ENCODE results near the gene BFSP2. TPM values are rescaled to one million over a fixed set of nuclear protein-coding genes. Genes with fewer than 3 reads are reported as not detected.

The BFSP2 gene
- total RNA-seq, 4 donors from 2014 or later: not detected

DNA sequence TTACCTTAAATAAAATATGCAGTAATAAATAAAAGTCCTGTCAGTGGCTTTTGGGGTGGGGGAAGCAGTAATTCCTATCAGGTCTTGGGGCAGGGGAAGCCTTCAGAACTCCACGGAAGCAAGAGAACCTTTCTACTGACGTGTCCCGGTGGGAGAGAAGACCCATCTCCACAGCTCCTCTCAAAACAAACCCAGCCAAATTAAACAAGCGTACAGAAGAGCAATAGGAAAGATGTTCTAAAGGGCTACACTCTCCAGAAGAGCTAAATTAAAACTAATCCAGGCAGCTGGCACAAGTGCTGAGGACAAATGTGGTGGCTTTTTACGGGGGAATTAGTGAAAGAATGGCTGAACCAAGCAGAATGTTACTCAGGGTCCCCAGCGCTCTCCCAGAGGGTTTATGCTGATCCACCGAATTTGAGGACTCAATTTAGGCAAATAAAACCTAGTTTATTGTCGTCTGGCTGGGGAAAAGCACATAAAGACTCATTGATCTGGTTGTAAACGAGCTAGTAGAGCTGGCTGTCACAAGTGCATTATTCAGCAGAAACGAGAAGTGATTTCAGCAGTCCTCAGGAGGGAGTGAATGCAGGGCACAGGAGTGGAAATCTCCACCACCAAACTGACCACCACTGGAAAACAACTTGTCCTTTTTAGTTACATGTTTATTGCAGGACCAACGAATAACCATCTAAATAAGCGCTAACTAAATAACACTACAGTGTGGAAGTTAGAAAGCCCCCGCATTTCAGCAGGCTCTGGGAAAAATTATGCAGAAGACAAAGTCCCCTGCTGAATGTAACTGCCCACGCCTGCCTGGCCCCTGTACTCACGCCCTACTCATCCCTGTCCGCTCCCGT is 13.5 kb downstream of the BFSP2 start:
- H3K4me1 ChIP-seq: peaks cover 3% of the 10 kb centered on the region in 2 donors
- peak; percentile 65 for ATAC-seq
- no peak for DNase-seq
- H3K4me3 ChIP-seq: peak overlapping the region in 3 of 4 donors; percentile 22 to 32 (median 24)
- intact Hi-C loops (cut with DNase I; ENCODE audit: low total_unique reads) (no loop called here), in situ Hi-C loops (cut with MboI; ENCODE audit: low sequenced_read_pairs in 4 of 4) (no loop called here)
- H3K27me3 ChIP-seq: no peaks in the 10 kb centered on the region
- TF ChIP-seq, protein P1, sequence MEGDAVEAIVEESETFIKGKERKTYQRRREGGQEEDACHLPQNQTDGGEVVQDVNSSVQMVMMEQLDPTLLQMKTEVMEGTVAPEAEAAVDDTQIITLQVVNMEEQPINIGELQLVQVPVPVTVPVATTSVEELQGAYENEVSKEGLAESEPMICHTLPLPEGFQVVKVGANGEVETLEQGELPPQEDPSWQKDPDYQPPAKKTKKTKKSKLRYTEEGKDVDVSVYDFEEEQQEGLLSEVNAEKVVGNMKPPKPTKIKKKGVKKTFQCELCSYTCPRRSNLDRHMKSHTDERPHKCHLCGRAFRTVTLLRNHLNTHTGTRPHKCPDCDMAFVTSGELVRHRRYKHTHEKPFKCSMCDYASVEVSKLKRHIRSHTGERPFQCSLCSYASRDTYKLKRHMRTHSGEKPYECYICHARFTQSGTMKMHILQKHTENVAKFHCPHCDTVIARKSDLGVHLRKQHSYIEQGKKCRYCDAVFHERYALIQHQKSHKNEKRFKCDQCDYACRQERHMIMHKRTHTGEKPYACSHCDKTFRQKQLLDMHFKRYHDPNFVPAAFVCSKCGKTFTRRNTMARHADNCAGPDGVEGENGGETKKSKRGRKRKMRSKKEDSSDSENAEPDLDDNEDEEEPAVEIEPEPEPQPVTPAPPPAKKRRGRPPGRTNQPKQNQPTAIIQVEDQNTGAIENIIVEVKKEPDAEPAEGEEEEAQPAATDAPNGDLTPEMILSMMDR (IDR thresholded peaks at IDR 0.05 in 4 of 5, conservative IDR thresholded peaks at IDR 0.05 in 1 of 5): no peak
- no peak for TF ChIP-seq POLR2A (IDR thresholded peaks at IDR 0.05)
- no peak overlapping the region for H3K27ac ChIP-seq
- no peaks in the 10 kb centered on the region for H3K36me3 ChIP-seq
- no peaks in the 10 kb centered on the region for H3K9me3 ChIP-seq

GRCh38 chr3:133414021-133414392 is 14.2 kb downstream of the BFSP2 start:
- Histone ChIP-seq H3K36me3 (no peaks in the 10 kb centered on the region), H3K27me3 (no peaks in the 10 kb centered on the region), H3K4me1 (peaks cover 3% of the 10 kb centered on the region in 2 donors), H3K4me3 (no peak overlapping the region), H3K27ac (no peak overlapping the region), H3K9me3 (no peaks in the 10 kb centered on the region)
- DNase-seq (no peak), ATAC-seq (no peak)
- no peak for TF ChIP-seq POLR2A (IDR thresholded peaks at IDR 0.05)
- TF ChIP-seq, protein P1 (IDR thresholded peaks at IDR 0.05 in 4 of 5, conservative IDR thresholded peaks at IDR 0.05 in 1 of 5): no peak
- in situ Hi-C loops (cut with MboI; ENCODE audit: low sequenced_read_pairs in 4 of 4): no loop called here
- intact Hi-C loops (cut with DNase I; ENCODE audit: low total_unique reads): no loop called here

DNA sequence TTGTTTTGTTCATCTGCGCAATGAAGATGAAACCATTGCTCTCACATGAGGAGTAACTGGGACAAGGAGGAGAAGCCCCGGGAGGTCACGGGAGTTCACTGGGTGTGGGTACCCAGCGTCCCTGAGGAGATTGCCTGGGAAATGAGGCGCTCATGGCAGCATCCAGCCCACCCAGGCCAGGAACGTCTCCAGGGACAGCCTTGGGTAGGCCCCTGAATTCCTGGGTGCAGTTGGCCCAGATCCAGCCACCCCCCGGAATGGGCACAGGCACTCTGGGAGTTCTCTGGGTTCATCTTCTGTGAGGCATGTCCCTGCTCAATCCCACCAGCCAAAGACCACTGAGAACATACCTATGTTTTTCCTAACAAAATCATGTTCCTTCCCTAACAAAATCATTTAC is 18.5 kb downstream of the BFSP2 start:
- peaks cover 0 to 3% of the 10 kb centered on the region in 2 donors for H3K4me1 ChIP-seq
- H3K4me3 ChIP-seq: no peak overlapping the region
- intact Hi-C loops (cut with DNase I; ENCODE audit: low total_unique reads) (no loop called here), in situ Hi-C loops (cut with MboI; ENCODE audit: low sequenced_read_pairs in 4 of 4) (no loop called here)
- no peaks in the 10 kb centered on the region for H3K27me3 ChIP-seq
- no peaks in the 10 kb centered on the region for H3K9me3 ChIP-seq
- no peaks in the 10 kb centered on the region for H3K36me3 ChIP-seq
- no peak for TF ChIP-seq POLR2A (IDR thresholded peaks at IDR 0.05)
- TF ChIP-seq, protein P1 (IDR thresholded peaks at IDR 0.05 in 4 of 5, conservative IDR thresholded peaks at IDR 0.05 in 1 of 5): no peak
- no peak for DNase-seq
- H3K27ac ChIP-seq: no peak overlapping the region
- no peak for ATAC-seq

DNA sequence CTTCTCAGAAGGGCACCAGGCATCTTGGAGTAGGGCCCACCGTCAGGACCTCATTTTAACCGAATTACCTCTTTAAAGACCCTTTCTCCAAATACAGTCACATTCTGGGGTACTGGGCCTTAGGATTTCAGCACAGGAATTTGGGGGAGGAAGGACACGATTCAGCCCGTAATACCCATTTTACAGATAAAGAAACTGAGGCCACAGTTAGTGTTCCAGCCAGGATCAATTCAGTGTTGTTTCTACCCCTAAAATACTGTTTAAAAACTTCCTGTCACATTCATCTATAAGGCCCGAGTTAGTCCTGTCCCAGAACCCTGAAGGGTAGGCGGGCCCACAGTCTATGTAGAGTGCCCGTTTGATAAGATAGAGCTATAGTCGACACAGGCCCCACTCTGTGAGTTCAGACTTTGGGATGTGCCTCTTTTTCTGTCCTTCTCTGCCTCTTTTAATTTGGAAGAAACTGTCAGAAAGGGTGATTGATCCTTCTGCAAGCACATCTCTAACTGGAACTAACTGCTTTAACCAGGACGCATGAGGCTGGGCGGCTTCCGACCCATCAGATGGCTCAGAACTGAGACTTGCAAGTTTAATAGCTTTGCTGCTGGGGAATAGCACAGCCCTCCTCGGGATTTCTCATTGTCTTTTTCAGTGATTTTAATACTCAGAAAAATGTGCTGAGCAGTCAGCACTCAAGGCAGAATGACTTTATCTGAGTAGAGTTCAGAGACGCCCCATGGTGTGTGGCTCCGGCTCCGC is 19.5 kb downstream of the BFSP2 start:
- Histone ChIP-seq H3K27me3 (no peaks in the 10 kb centered on the region), H3K9me3 (no peaks in the 10 kb centered on the region), H3K4me1 (peaks cover 0 to 3% of the 10 kb centered on the region in 2 donors), H3K4me3 (no peak overlapping the region), H3K36me3 (no peaks in the 10 kb centered on the region), H3K27ac (no peak overlapping the region)
- TF ChIP-seq POLR2A (IDR thresholded peaks at IDR 0.05): no peak
- TF ChIP-seq, protein P1 (IDR thresholded peaks at IDR 0.05 in 4 of 5, conservative IDR thresholded peaks at IDR 0.05 in 1 of 5): no peak
- in situ Hi-C loops (cut with MboI; ENCODE audit: low sequenced_read_pairs in 4 of 4): no loop called here
- intact Hi-C loops (cut with DNase I; ENCODE audit: low total_unique reads): no loop called here
- ATAC-seq: no peak
- no peak for DNase-seq

Data from gastrocnemius medialis (tissue), 4 donors.